ENCODE measurements around the gene C8A. TPM values are rescaled to one million over a fixed set of nuclear protein-coding genes. Genes with fewer than 3 reads are reported as not detected.

The C8A gene
- total and polyA plus RNA-seq, 10 of the 15 experiments (the other 5 are each of a cell fraction or from before 2014, with no cell fraction given), result not detected

DNA sequence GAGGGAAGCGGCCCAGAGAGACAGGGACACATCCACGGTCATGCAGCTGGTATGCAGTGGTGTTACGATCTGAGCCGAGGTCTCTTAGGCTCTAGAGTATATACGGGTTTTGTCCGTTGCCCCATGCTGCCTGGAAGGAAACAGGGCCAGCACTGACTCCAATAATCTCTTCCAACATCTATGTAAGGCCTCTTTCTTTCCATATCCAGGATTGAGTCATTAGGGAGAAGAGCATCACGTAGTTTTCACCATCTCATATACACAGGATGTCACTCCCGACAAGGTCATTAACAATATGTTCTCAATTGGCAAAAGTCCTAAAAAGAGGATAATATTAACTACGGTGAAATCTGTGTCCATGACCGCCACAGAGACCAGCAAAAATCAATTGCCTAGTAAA lies 106.8 kb downstream of the C8A start (continued):
- TF ChIP-seq, protein P1, sequence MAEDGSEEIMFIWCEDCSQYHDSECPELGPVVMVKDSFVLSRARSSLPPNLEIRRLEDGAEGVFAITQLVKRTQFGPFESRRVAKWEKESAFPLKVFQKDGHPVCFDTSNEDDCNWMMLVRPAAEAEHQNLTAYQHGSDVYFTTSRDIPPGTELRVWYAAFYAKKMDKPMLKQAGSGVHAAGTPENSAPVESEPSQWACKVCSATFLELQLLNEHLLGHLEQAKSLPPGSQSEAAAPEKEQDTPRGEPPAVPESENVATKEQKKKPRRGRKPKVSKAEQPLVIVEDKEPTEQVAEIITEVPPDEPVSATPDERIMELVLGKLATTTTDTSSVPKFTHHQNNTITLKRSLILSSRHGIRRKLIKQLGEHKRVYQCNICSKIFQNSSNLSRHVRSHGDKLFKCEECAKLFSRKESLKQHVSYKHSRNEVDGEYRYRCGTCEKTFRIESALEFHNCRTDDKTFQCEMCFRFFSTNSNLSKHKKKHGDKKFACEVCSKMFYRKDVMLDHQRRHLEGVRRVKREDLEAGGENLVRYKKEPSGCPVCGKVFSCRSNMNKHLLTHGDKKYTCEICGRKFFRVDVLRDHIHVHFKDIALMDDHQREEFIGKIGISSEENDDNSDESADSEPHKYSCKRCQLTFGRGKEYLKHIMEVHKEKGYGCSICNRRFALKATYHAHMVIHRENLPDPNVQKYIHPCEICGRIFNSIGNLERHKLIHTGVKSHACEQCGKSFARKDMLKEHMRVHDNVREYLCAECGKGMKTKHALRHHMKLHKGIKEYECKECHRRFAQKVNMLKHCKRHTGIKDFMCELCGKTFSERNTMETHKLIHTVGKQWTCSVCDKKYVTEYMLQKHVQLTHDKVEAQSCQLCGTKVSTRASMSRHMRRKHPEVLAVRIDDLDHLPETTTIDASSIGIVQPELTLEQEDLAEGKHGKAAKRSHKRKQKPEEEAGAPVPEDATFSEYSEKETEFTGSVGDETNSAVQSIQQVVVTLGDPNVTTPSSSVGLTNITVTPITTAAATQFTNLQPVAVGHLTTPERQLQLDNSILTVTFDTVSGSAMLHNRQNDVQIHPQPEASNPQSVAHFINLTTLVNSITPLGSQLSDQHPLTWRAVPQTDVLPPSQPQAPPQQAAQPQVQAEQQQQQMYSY (CRISPR knock-in tag; IDR thresholded peaks at IDR 0.05), result no peak
- TF ChIP-seq POLR2AphosphoS2 (IDR thresholded peaks at IDR 0.05; ENCODE audit: low read depth, low read length), result no peak
- TF ChIP-seq, protein P2, sequence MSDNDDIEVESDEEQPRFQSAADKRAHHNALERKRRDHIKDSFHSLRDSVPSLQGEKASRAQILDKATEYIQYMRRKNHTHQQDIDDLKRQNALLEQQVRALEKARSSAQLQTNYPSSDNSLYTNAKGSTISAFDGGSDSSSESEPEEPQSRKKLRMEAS (IDR thresholded peaks at IDR 0.05; ENCODE audit: low read depth, low read length), result no peak
- TF ChIP-seq, protein P3, sequence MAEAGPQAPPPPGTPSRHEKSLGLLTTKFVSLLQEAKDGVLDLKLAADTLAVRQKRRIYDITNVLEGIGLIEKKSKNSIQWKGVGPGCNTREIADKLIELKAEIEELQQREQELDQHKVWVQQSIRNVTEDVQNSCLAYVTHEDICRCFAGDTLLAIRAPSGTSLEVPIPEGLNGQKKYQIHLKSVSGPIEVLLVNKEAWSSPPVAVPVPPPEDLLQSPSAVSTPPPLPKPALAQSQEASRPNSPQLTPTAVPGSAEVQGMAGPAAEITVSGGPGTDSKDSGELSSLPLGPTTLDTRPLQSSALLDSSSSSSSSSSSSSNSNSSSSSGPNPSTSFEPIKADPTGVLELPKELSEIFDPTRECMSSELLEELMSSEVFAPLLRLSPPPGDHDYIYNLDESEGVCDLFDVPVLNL (IDR thresholded peaks at IDR 0.05; ENCODE audit: low read depth, low read length), result no peak
- no peak for TF ChIP-seq LARP7 (IDR thresholded peaks at IDR 0.05)

DNA sequence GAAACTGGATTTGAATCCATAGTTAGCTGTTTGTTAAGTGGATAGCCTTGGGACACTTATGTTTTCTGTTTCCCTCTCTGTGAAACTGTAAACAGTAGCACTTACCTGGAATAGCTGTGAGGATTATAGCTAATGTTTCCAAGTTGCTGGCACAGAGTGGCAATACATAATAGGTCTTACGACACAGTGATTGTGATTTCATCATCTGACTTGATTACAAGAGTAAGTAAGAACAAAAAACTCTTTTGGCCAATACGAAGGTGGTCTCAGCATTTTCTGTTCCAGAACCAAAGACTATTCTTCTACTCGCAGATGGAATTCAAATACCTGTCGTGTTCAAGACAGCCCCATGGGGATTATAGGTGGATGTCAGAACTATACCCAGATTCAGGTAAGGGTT lies 109.1 kb downstream of the C8A start:
- no peak overlapping the region for H2AFZ ChIP-seq (ENCODE audit: control insufficient read depth, low read depth, low read length)
- BruUV-seq (replicated peaks), result no TSS peak
- ChIA-PET POLR2A (no interaction called here), RAD21 (ENCODE audit: unreplicated experiment) (no interaction called here), CTCF (interaction anchor here (1.4 kb wide), 1 partner anchor 132 kb away, joined by 4 read pairs; no protein-coding TSS in a partner anchor), SMC1A (ENCODE audit: uncharacterized antibody, unreplicated experiment) (no interaction called here)
- no peak overlapping the region for H3K4me2 ChIP-seq (ENCODE audit: control insufficient read depth, insufficient read depth)
- H3K27me3 ChIP-seq (replicated peaks in 1 of 2; ENCODE audit: control insufficient read depth in 2 of 2, insufficient read depth in 2 of 2, low read length in 1 of 2), result no peaks in the 10 kb centered on the region
- H3K9me3 ChIP-seq (replicated peaks; ENCODE audit: control insufficient read depth, insufficient read depth, low read length), result no peaks in the 10 kb centered on the region
- no peak overlapping the region for H3K4me3 ChIP-seq
- 0% methylated on average over 4 of the region's 4 CpGs for WGBS (ENCODE audit: insufficient coverage, insufficient replicate concordance, low lambda C conversion rate, missing lambda C conversion rate)
- no peak for FAIRE-seq
- in situ Hi-C loops (cut with MboI) (no loop called here), intact Hi-C loops (cut with micrococcal nuclease; ENCODE audit: unreplicated experiment) (no loop called here)
- no peaks in the 10 kb centered on the region for H3K4me1 ChIP-seq (ENCODE audit: control insufficient read depth, insufficient read depth, low read length)
- no peaks in the 10 kb centered on the region for H3K79me2 ChIP-seq (ENCODE audit: control insufficient read depth, insufficient read depth, low read length)
- no peak overlapping the region for H3K27ac ChIP-seq (ENCODE audit: control insufficient read depth, insufficient read depth)
- no peaks in the 10 kb centered on the region for H4K20me1 ChIP-seq (ENCODE audit: control insufficient read depth, insufficient read depth)
- H3K9ac ChIP-seq (ENCODE audit: control insufficient read depth, insufficient read depth, low read length), result no peak overlapping the region
- no peak for ATAC-seq
- DNase-seq (ENCODE audit: low read depth, low spot score), result no peak
- H3K36me3 ChIP-seq (ENCODE audit: control insufficient read depth in 2 of 2, insufficient read depth in 2 of 2, low read length in 1 of 2), result no peaks in the 10 kb centered on the region
- TF ChIP-seq CBX3 (IDR thresholded peaks at IDR 0.05; ENCODE audit: borderline replicate concordance, low read depth) (no peak), POLR2AphosphoS2 (IDR thresholded peaks at IDR 0.05; ENCODE audit: low read depth, low read length) (no peak), CREM (IDR thresholded peaks at IDR 0.05; ENCODE audit: low read depth) (no peak), RUNX3 (IDR thresholded peaks at IDR 0.05; ENCODE audit: low read length) (no peak)
- TF ChIP-seq, protein P4, sequence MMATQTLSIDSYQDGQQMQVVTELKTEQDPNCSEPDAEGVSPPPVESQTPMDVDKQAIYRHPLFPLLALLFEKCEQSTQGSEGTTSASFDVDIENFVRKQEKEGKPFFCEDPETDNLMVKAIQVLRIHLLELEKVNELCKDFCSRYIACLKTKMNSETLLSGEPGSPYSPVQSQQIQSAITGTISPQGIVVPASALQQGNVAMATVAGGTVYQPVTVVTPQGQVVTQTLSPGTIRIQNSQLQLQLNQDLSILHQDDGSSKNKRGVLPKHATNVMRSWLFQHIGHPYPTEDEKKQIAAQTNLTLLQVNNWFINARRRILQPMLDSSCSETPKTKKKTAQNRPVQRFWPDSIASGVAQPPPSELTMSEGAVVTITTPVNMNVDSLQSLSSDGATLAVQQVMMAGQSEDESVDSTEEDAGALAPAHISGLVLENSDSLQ (IDR thresholded peaks at IDR 0.05), result no peak
- TF ChIP-seq, protein P5, sequence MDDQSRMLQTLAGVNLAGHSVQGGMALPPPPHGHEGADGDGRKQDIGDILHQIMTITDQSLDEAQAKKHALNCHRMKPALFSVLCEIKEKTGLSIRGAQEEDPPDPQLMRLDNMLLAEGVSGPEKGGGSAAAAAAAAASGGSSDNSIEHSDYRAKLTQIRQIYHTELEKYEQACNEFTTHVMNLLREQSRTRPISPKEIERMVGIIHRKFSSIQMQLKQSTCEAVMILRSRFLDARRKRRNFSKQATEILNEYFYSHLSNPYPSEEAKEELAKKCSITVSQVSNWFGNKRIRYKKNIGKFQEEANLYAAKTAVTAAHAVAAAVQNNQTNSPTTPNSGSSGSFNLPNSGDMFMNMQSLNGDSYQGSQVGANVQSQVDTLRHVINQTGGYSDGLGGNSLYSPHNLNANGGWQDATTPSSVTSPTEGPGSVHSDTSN (IDR thresholded peaks at IDR 0.05; ENCODE audit: insufficient replicate concordance, low read depth, low read length), result no peak
- TF ChIP-seq, protein P6, sequence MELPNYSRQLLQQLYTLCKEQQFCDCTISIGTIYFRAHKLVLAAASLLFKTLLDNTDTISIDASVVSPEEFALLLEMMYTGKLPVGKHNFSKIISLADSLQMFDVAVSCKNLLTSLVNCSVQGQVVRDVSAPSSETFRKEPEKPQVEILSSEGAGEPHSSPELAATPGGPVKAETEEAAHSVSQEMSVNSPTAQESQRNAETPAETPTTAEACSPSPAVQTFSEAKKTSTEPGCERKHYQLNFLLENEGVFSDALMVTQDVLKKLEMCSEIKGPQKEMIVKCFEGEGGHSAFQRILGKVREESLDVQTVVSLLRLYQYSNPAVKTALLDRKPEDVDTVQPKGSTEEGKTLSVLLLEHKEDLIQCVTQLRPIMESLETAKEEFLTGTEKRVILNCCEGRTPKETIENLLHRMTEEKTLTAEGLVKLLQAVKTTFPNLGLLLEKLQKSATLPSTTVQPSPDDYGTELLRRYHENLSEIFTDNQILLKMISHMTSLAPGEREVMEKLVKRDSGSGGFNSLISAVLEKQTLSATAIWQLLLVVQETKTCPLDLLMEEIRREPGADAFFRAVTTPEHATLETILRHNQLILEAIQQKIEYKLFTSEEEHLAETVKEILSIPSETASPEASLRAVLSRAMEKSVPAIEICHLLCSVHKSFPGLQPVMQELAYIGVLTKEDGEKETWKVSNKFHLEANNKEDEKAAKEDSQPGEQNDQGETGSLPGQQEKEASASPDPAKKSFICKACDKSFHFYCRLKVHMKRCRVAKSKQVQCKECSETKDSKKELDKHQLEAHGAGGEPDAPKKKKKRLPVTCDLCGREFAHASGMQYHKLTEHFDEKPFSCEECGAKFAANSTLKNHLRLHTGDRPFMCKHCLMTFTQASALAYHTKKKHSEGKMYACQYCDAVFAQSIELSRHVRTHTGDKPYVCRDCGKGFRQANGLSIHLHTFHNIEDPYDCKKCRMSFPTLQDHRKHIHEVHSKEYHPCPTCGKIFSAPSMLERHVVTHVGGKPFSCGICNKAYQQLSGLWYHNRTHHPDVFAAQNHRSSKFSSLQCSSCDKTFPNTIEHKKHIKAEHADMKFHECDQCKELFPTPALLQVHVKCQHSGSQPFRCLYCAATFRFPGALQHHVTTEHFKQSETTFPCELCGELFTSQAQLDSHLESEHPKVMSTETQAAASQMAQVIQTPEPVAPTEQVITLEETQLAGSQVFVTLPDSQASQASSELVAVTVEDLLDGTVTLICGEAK (IDR thresholded peaks at IDR 0.05; ENCODE audit: borderline replicate concordance), result no peak

All from GM12878 (cell line).